Measurements from ENCODE around the gene HS3ST5.

GRCh38 chr6:114282292-114282691, 60.5 kb downstream of the HS3ST5 start:
- TF ChIP-seq CTCF (conservative IDR thresholded peaks at IDR 0.05): no peak
- no peak for TF ChIP-seq EZH2 (IDR thresholded peaks at IDR 0.05; ENCODE audit: low read depth)

Measured in PC-9 (cell line).